Measurements from ENCODE around the gene ACAP2.

Gene ACAP2

GRCh38 chr3:195240171-195240701 lies 202.6 kb downstream of the ACAP2 start:
- Histone ChIP-seq H3K4me3 (ENCODE audit: low read depth, low read length) (no peak overlapping the region), H3K36me3 (replicated peaks) (no peaks in the 10 kb centered on the region), H3K27ac (no peak overlapping the region), H3K27me3 (replicated peaks) (no peaks in the 10 kb centered on the region)
- in situ Hi-C loops (cut with HindIII; ENCODE audit: low pct_ligation_motif_present, low sequenced_read_pairs): no loop called here
- no peak for TF ChIP-seq CTCF (IDR thresholded peaks at IDR 0.05; ENCODE audit: low read depth, low read length, missing control alignments)
- DNase-seq: no peak

GRCh38 chr3:195239121-195239520 lies 203.7 kb downstream of the ACAP2 start:
- in situ Hi-C loops (cut with HindIII; ENCODE audit: low pct_ligation_motif_present, low sequenced_read_pairs): no loop called here
- Histone ChIP-seq H3K27ac (no peak overlapping the region), H3K36me3 (replicated peaks) (no peaks in the 10 kb centered on the region), H3K4me3 (ENCODE audit: low read depth, low read length) (no peak overlapping the region), H3K27me3 (replicated peaks) (no peaks in the 10 kb centered on the region)
- DNase-seq: no peak
- no peak for TF ChIP-seq CTCF (IDR thresholded peaks at IDR 0.05; ENCODE audit: low read depth, low read length, missing control alignments)

GRCh38 chr3:195238586-195239118 lies 204.2 kb downstream of the ACAP2 start:
- H3K27me3 ChIP-seq (replicated peaks): no peaks in the 10 kb centered on the region
- no peak overlapping the region for H3K4me3 ChIP-seq (ENCODE audit: low read depth, low read length)
- in situ Hi-C loops (cut with HindIII; ENCODE audit: low pct_ligation_motif_present, low sequenced_read_pairs): no loop called here
- DNase-seq: no peak
- no peak for TF ChIP-seq CTCF (IDR thresholded peaks at IDR 0.05; ENCODE audit: low read depth, low read length, missing control alignments)
- H3K36me3 ChIP-seq (replicated peaks): no peaks in the 10 kb centered on the region
- no peak overlapping the region for H3K27ac ChIP-seq

- Histone ChIP-seq H3K27me3 (replicated peaks) (no peaks in the 10 kb centered on the region), H3K4me3 (ENCODE audit: low read depth, low read length) (no peak overlapping the region), H3K27ac (no peak overlapping the region), H3K36me3 (replicated peaks) (no peaks in the 10 kb centered on the region)
- in situ Hi-C loops (cut with HindIII; ENCODE audit: low pct_ligation_motif_present, low sequenced_read_pairs): no loop called here
- DNase-seq: no peak
- no peak for TF ChIP-seq CTCF (IDR thresholded peaks at IDR 0.05; ENCODE audit: low read depth, low read length, missing control alignments)
Measured at GRCh38 chr3:195238081-195238571, 204.7 kb downstream of the ACAP2 start.

GRCh38 chr3:195236801-195237570 lies 205.8 kb downstream of the ACAP2 start:
- Histone ChIP-seq H3K36me3 (replicated peaks) (no peaks in the 10 kb centered on the region), H3K27ac (no peak overlapping the region), H3K27me3 (replicated peaks) (no peaks in the 10 kb centered on the region), H3K4me3 (ENCODE audit: low read depth, low read length) (no peak overlapping the region)
- in situ Hi-C loops (cut with HindIII; ENCODE audit: low pct_ligation_motif_present, low sequenced_read_pairs): no loop called here
- DNase-seq: no peak
- TF ChIP-seq CTCF (IDR thresholded peaks at IDR 0.05; ENCODE audit: low read depth, low read length, missing control alignments): no peak
